GM12878 (cell line): ENCODE results near the gene CCDC74A. TPM values are rescaled to one million over a fixed set of nuclear protein-coding genes. Genes with fewer than 3 reads are reported as not detected.
A peak's percentile ranks its signal among the peaks of the same experiment; 100 is the strongest.
"Not testable (repeated sequence)": the region's sequence is repeated elsewhere in the genome, so short reads cannot be mapped to it uniquely, and the experiment has no call there.

Experiments used
- ATAC-seq: fragments of 200-7000 bp; cut with Tn5 transposase; 3 replicates; pipeline ENCODE4 v1.9.1; 2020; ENCODE audit warnings: mild to moderate bottlenecking, moderate library complexity
- BruUV-seq: library from RNA; stranded (reverse); fragments of 400-500 nt; replicated peaks from 2 replicates; lab custom pipeline; 2021; lab: Mats Ljungman, UMichigan
- CTCF ChIA-PET: fragments of 300-600 bp; sonication (Branson Sonifier 250); formaldehyde crosslinking; extraction: SDS; loops from one replicate; lab custom pipeline; 2021; ENCODE audit warnings: inconsistent platforms; lab: Yijun Ruan, JAX
- POLR2A ChIA-PET: fragments of 350-600 bp; formaldehyde crosslinking; extraction: SDS; loops from one replicate; lab custom pipeline; 2021; ENCODE audit warnings: inconsistent platforms; lab: Charles Lee
- RAD21 ChIA-PET: fragments of 300-600 bp; sonication (Branson Sonifier 250); formaldehyde crosslinking; loops from one replicate; lab custom pipeline; 2023; ENCODE audit warnings: antibody characterized with exemption; ENCODE audit not compliant: unreplicated experiment; lab: Charles Lee
- SMC1A ChIA-PET: fragments of 300-600 bp; sonication (Branson Sonifier 250); formaldehyde crosslinking; loops from one replicate; lab custom pipeline; 2023; ENCODE audit not compliant: unreplicated experiment, uncharacterized antibody; lab: Charles Lee
- DNase-seq: peaks from one replicate; pipeline ENCODE4 v3.0.0-alpha.2; 2011; ENCODE audit warnings: low read depth, low spot score
- FAIRE-seq: peaks from 3 replicates; lab custom pipeline; 2011; peaks lifted over from hg19 to GRCh38; lab: Jason Lieb, UNC
- H2AFZ ChIP-seq: 2 replicates; pipeline ENCODE4 v1.6.0; 2011; ENCODE audit warnings: low read depth, low read length, control low read depth; ENCODE audit not compliant: control insufficient read depth
- H3K27ac ChIP-seq: 2 replicates; pipeline ENCODE4 v1.5.1; 2011; ENCODE audit warnings: control low read depth; ENCODE audit not compliant: control insufficient read depth, insufficient read depth
- H3K27me3 ChIP-seq, 2 experiments: replicated peaks in 1 of 2; 2 replicates each; pipeline versions ENCODE4 v1.6.0 to v1.6.1; 2011; ENCODE audit warnings: low read length in 1 of 2; ENCODE audit not compliant: control insufficient read depth in 2 of 2, insufficient read depth in 2 of 2
- H3K36me3 ChIP-seq, 2 experiments: 2 replicates each; pipeline ENCODE4 v1.5.1; 2011; ENCODE audit warnings: low read length in 1 of 2; ENCODE audit not compliant: control insufficient read depth in 2 of 2, insufficient read depth in 2 of 2
- H3K4me1 ChIP-seq: 2 replicates; pipeline ENCODE4 v1.6.1; 2011; ENCODE audit warnings: mild to moderate bottlenecking, low read length, moderate library complexity, mixed read lengths; ENCODE audit not compliant: control insufficient read depth, insufficient read depth
- H3K4me2 ChIP-seq: 2 replicates; pipeline ENCODE4 v1.6.0; 2011; ENCODE audit warnings: control low read depth; ENCODE audit not compliant: control insufficient read depth, insufficient read depth
- H3K4me3 ChIP-seq: fragments of 200-600 bp; sonication (generic); 2 replicates; pipeline ENCODE4 v1.5.1; 2016
- H3K79me2 ChIP-seq: 2 replicates; pipeline ENCODE4 v1.6.0; 2011; ENCODE audit warnings: low read length; ENCODE audit not compliant: control insufficient read depth, insufficient read depth
- H3K9ac ChIP-seq: 2 replicates; pipeline ENCODE4 v1.8.0; 2011; ENCODE audit warnings: low read length, control low read depth, mixed read lengths; ENCODE audit not compliant: control insufficient read depth, insufficient read depth
- H3K9me3 ChIP-seq: replicated peaks from 3 replicates; pipeline ENCODE4 v1.5.1; 2011; ENCODE audit warnings: mild to moderate bottlenecking, low read length; ENCODE audit not compliant: control insufficient read depth, insufficient read depth
- H4K20me1 ChIP-seq: 2 replicates; pipeline ENCODE4 v1.6.0; 2011; ENCODE audit not compliant: control insufficient read depth, insufficient read depth
- MEF2A ChIP-seq: IDR thresholded peaks from 2 replicates; pipeline ENCODE4 v1.6.1; 2011; ENCODE audit warnings: low read depth, mild to moderate bottlenecking, low read length, moderate library complexity; ENCODE audit not compliant: insufficient read depth
- POLR2A ChIP-seq: IDR thresholded peaks from 2 replicates; pipeline ENCODE4 v1.6.1; 2011; ENCODE audit warnings: low read depth, mild to moderate bottlenecking, low read length
- ZZZ3 ChIP-seq: IDR thresholded peaks from 2 replicates; pipeline ENCODE4 v1.6.1; 2011; ENCODE audit warnings: low read depth; ENCODE audit not compliant: control insufficient read depth, insufficient read length
- WGBS: methylation state at CpG from one replicate; pipeline ENCODE4 v1.1.6; 2016; ENCODE audit warnings: low lambda C conversion rate; ENCODE audit not compliant: insufficient replicate concordance, insufficient coverage; ENCODE audit errors: missing lambda C conversion rate; 5-methylcytosine and 5-hydroxymethylcytosine counted together
- in situ Hi-C: fragments of 300-500 bp; cut with MboI; formaldehyde crosslinking; loops from 9 replicates; pipeline ENCODE4 v1.14.3; 2018; ENCODE audit warnings: mixed read lengths
- intact Hi-C: fragments of 100-400 bp; cut with micrococcal nuclease; formaldehyde crosslinking; loops from one replicate; pipeline ENCODE4 v1.14.2; 2022; ENCODE audit not compliant: unreplicated experiment
- polyA plus RNA-seq, 11 experiments: library from polyadenylated mRNA; depleted of rRNA in 4 of 11; unstranded in 6 of 11; stranded (reverse) in 5 of 11; fragments of >200 nt; fragmentation: Nextera tagmentation in 4 of 11; fragmentation: Illumina TruSeq in 1 of 11; extraction: Ambion mirVana in 4 of 11; extraction: Trizol in 1 of 11; gene quantifications; 1 replicate in 1 of 11; 2 replicates in 10 of 11; pipeline versions ENCODE4 v1.2.1 to v1.2.3, GENCODE V29; 2011 to 2016; ENCODE audit warnings: inconsistent platforms in 2 of 11, missing spikeins in 2 of 11, low read depth in 1 of 11
- total RNA-seq, 4 experiments: library from RNA; depleted of rRNA in 3 of 4; stranded (reverse); fragments of >200 nt in 3 of 4; fragmentation: Illumina TruSeq in 1 of 4; extraction: Trizol in 1 of 4; gene quantifications; 2 replicates each; pipeline versions ENCODE4 v1.2.1 to v1.2.3, GENCODE V29; 2013 to 2021

CCDC74A gene
- total and polyA plus RNA-seq, 10 of the 15 experiments (the other 5 are each of a cell fraction or from before 2014, with no cell fraction given): 14.3 to 133 (median 64.2) TPM

GRCh38 chr2:131517106-131517831 is 10.4 kb upstream of the CCDC74A start:
- 92% methylated on average over 17 of the region's 17 CpGs for WGBS
- POLR2A ChIA-PET: no interaction called here
- Histone ChIP-seq H3K36me3 (peaks cover 0 to 21% of the 10 kb centered on the region in 2 experiments; a peak in 3 of 4 replicates), H3K9me3 (no peaks in the 10 kb centered on the region), H3K4me3 (no peak overlapping the region), H3K4me2 (no peak overlapping the region), H4K20me1 (no peaks in the 10 kb centered on the region), H2AFZ (no peak overlapping the region), H3K4me1 (peaks cover 16% of the 10 kb centered on the region), H3K79me2 (no peaks in the 10 kb centered on the region; the same call in 1 of the 2 replicates), H3K9ac (no peak overlapping the region), H3K27ac (no peak overlapping the region), H3K27me3 (no peaks in the 10 kb centered on the region)
- no peak for FAIRE-seq
- intact Hi-C loops: no loop called here
- no TSS peak for BruUV-seq
- no peak for ATAC-seq
- DNase-seq: no peak
- RAD21 ChIA-PET: no interaction called here
- TF ChIP-seq ZZZ3: no peak
- TF ChIP-seq POLR2A: 0 out of 2 replicates have a peak, but pooled peaks have one; percentile 9
- TF ChIP-seq MEF2A: no peak
- in situ Hi-C loops: no loop called here
- CTCF ChIA-PET: no interaction called here
- SMC1A ChIA-PET: no interaction called here

- Histone ChIP-seq H3K36me3 (peaks cover 0 to 21% of the 10 kb centered on the region in 2 experiments; a peak in 3 of 4 replicates), H3K4me1 (peaks cover 16% of the 10 kb centered on the region)
- H3K27me3 ChIP-seq, DNase-seq, H3K9me3 ChIP-seq, H4K20me1 ChIP-seq, in situ Hi-C loops, H3K4me3 ChIP-seq, RAD21 ChIA-PET, H3K4me2 ChIP-seq, POLR2A ChIA-PET, BruUV-seq, intact Hi-C loops, FAIRE-seq, CTCF ChIA-PET, ATAC-seq, SMC1A ChIA-PET, H3K9ac ChIP-seq, H2AFZ ChIP-seq, H3K27ac ChIP-seq, H3K79me2 ChIP-seq: not testable (repeated sequence)
- 92% methylated on average over 16 of the region's 16 CpGs for WGBS
These were observed 9.8 kb upstream of the CCDC74A start for GRCh38 chr2:131517856-131518255.

- H3K79me2 ChIP-seq, H3K27me3 ChIP-seq, DNase-seq, H3K9ac ChIP-seq, ATAC-seq, BruUV-seq, H3K4me2 ChIP-seq, H4K20me1 ChIP-seq, SMC1A ChIA-PET, RAD21 ChIA-PET, H2AFZ ChIP-seq, FAIRE-seq, intact Hi-C loops, H3K9me3 ChIP-seq, H3K4me3 ChIP-seq, CTCF ChIA-PET, H3K27ac ChIP-seq, POLR2A ChIA-PET, in situ Hi-C loops: not testable (repeated sequence)
- peaks cover 0 to 21% of the 10 kb centered on the region in 2 experiments; a peak in 3 of 4 replicates for H3K36me3 ChIP-seq
- peaks cover 16% of the 10 kb centered on the region for H3K4me1 ChIP-seq
- 88% methylated on average over 8 of the region's 11 CpGs for WGBS
These were observed 9.2 kb upstream of the CCDC74A start for GRCh38 chr2:131518531-131518930.
